Immature natural killer cell (primary cell): Measurements from ENCODE around the gene NLN. TPM values are rescaled to one million over a fixed set of nuclear protein-coding genes. Genes with fewer than 3 reads are reported as not detected.
"Not testable (repeated sequence)": the region's sequence is repeated elsewhere in the genome, so short reads cannot be mapped to it uniquely, and the experiment has no call there.

Source experiments
- DNase-seq, 3 donors: peaks; one replicate each; pipeline ENCODE4 v3.0.0; 2022; ENCODE audit warnings: mixed read lengths in 1 of 3
- H3K27ac Mint-ChIP-seq, 6 donors: one replicate each; pipeline ENCODE4 v1.8.0; 2020; ENCODE audit warnings: mixed read lengths in 6 of 6, mild to moderate bottlenecking in 5 of 6, inconsistent platforms in 4 of 6, moderate library complexity in 3 of 6
- H3K27me3 Mint-ChIP-seq, 3 donors: one replicate each; pipeline ENCODE4 v1.8.0; 2020 to 2021; ENCODE audit warnings: low read depth in 3 of 3, mild to moderate bottlenecking in 3 of 3, mixed read lengths in 3 of 3, moderate library complexity in 3 of 3, inconsistent platforms in 1 of 3
- H3K36me3 Mint-ChIP-seq, 3 donors: one replicate each; pipeline ENCODE4 v1.8.0; 2020; ENCODE audit warnings: mixed read lengths in 3 of 3, inconsistent platforms in 2 of 3, mild to moderate bottlenecking in 2 of 3
- H3K4me1 Mint-ChIP-seq, 2 donors: one replicate each; pipeline ENCODE4 v1.8.0; 2020; ENCODE audit warnings: inconsistent platforms in 2 of 2, mild to moderate bottlenecking in 2 of 2, mixed read lengths in 2 of 2, moderate library complexity in 1 of 2
- H3K4me3 Mint-ChIP-seq, 5 donors: one replicate each; pipeline ENCODE4 v1.8.0; 2020; ENCODE audit warnings: mild to moderate bottlenecking in 5 of 5, mixed read lengths in 5 of 5, inconsistent platforms in 3 of 5, moderate library complexity in 3 of 5
- H3K9me3 Mint-ChIP-seq, 6 donors: one replicate each; pipeline ENCODE4 v1.8.0; 2020; ENCODE audit warnings: mild to moderate bottlenecking in 6 of 6, mixed read lengths in 6 of 6, inconsistent platforms in 4 of 6, moderate library complexity in 3 of 6
- polyA plus RNA-seq, 3 donors: library from polyadenylated mRNA; unstranded; fragments of 300-500 nt; fragmentation: Illumina TruSeq; gene quantifications; one replicate each; pipeline ENCODE4 v1.2.3, GENCODE V29; 2021

The NLN gene
- polyA plus RNA-seq, 3 donors from 2014 or later = 0.76 to 1.2 (median 1.2) TPM

DNA sequence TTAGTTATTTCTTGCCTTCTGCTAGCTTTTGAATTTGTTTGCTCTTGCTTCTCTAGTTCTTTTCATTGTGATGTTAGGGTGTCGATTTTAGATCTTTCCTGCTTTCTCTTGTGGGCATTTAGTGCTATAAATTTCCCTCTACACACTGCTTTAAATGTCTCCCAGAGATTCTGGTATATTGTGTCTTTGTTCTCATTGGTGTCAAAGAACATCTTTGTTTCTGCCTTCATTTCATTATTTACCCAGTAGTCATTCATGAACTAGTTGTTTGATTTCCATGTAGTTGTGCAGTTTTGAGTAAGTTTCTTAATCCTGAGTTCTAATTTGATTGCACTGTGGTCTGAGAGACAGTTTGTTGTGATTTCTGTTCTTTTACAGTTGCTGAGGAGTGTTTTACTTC, 127.9 kb downstream of the NLN start:
- H3K27ac Mint-ChIP-seq, DNase-seq, H3K27me3 Mint-ChIP-seq, H3K9me3 Mint-ChIP-seq, H3K4me3 Mint-ChIP-seq, H3K36me3 Mint-ChIP-seq, H3K4me1 Mint-ChIP-seq: not testable (repeated sequence)

DNA sequence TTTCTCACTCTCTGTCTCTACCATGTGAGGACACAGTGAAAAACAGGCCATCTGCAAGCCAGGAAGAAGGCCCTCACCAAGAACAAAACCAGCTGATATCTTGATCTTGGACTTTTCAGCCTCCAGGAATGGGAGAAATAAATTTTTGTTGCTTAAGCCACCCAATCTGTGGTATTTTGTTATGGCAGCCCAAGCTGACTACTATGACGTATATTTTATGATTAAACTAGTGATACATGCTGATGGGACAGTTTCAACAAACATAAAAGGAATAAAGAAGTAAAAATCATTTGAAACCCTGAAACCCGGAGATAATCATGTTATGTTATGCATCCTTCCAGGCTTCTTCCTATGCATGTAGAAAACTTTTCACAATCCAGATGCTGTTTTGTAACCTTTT, 132.9 kb downstream of the NLN start:
- Mint-ChIP-seq H3K27me3 (peaks cover 8 to 13% (median 8%) of the 10 kb centered on the region in 3 donors), H3K36me3 (peaks cover 0 to 5% (median 0%) of the 10 kb centered on the region in 3 donors)

DNA sequence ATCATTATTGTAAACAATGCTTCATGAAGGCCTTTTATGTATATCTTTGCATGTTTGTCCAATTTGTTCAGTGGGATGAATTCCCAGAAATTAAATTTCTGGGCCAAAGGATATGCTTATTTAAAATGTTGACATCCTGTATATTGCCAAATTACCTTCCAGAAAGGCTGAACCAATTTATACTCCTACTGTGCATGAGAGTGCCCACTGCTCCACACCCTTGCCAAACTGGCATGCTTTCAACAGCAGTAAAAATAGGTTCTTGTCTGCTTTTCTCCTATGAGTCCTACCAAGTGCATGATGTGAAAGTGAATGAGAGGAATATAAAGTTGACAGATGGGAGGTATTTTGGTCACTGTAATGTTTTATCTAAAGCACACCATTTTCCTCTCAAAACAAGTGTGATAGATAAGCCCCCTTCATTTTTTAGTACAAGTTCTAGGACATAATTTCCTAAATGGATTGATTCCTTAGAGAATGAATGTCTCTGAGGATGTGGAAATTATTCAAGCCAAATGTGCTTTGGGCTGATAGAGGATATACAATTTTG, 133.8 kb downstream of the NLN start:
- no peak overlapping the region for H3K4me3 Mint-ChIP-seq
- H3K27me3 Mint-ChIP-seq = peaks cover 5 to 13% (median 8%) of the 10 kb centered on the region in 3 donors
- H3K36me3 Mint-ChIP-seq = peaks cover 0 to 5% (median 0%) of the 10 kb centered on the region in 3 donors
- peaks cover 0 to 2% (median 0%) of the 10 kb centered on the region in 6 donors for H3K9me3 Mint-ChIP-seq
- DNase-seq = no peak
- H3K27ac Mint-ChIP-seq = no peak overlapping the region
- H3K4me1 Mint-ChIP-seq = no peaks in the 10 kb centered on the region

More for the DNA sequence above, 132.9 kb downstream of the NLN start:
- Mint-ChIP-seq H3K4me1 (no peaks in the 10 kb centered on the region), H3K27ac (no peak overlapping the region), H3K9me3 (peaks cover 0 to 2% (median 0%) of the 10 kb centered on the region in 6 donors), H3K4me3 (no peak overlapping the region)
- DNase-seq = no peak

DNA sequence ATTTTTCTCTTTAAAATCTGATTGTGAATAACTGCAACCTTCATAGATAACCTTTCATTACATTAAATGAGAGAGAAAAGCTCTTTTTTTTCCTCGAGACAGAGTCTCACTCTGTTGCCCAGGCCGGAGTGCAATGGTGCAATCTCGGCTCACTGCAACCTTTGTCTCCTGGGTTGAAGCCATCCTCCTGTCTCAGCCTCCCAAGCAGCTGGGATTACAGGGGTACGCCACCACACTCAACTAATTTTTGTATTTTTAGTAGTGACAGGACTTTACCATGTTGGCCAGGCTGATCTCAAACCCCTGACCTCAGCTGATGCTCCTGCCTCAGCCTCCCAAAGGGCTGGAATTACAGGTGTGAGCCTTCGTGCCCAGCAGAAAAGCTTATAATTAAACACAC, 134.5 kb downstream of the NLN start:
- Mint-ChIP-seq H3K27me3 (peaks cover 5 to 16% (median 7%) of the 10 kb centered on the region in 3 donors), H3K4me3 (no peak overlapping the region), H3K27ac (no peak overlapping the region), H3K36me3 (peaks cover 0 to 2% (median 0%) of the 10 kb centered on the region in 3 donors), H3K9me3 (peaks cover 0 to under 1% (median 0%) of the 10 kb centered on the region in 6 donors), H3K4me1 (no peaks in the 10 kb centered on the region)
- DNase-seq = no peak

GRCh38 chr5:65858316-65858715, 136.3 kb downstream of the NLN start:
- Mint-ChIP-seq H3K27ac (no peak overlapping the region), H3K4me3 (no peak overlapping the region), H3K27me3 (peaks cover 6 to 14% (median 7%) of the 10 kb centered on the region in 3 donors), H3K9me3 (no peaks in the 10 kb centered on the region), H3K4me1 (peaks cover 0 to 3% of the 10 kb centered on the region in 2 donors), H3K36me3 (no peaks in the 10 kb centered on the region)
- DNase-seq = no peak

DNA sequence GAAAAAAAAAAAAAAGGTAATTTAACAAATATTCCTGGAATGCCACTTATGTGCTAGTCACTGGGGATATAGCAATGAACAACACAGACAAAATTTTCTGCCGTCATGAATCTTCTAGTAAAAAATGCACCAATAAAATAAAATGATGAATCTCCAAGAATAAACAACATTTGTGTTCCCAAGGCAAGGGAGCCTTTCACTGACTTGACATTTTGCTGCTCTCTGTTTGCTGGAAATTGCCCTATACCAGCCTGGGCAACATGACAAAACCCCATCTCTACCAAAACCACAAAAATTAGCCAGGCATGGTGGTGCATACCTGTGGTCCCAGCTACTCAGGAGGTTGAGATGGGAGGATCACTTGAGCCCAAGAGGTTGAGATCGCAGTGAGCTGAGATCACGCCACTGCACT, 139.8 kb downstream of the NLN start:
- Mint-ChIP-seq H3K4me3 (no peak overlapping the region), H3K4me1 (peaks cover 0 to 3% of the 10 kb centered on the region in 2 donors), H3K27me3 (peaks cover 5 to 7% (median 6%) of the 10 kb centered on the region in 3 donors)

DNA sequence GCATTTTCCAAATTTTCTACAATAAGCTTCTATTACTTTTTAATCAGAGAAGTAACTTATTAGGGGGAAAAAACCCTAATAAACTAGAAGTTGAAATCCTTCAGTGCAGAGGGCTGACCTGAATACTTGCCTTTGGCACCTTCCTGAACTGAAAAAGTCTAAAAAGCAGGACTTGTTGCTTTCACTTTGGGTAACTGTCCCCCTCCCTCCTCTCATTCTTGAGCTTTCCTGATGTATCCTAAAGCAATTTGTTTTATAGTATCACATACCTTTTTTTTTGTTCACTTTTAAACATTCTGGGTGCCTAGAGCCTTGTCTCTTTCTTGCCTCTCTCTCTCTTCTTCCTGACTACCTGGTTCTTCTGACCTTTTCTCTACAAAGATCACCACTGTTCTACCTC, 140.4 kb downstream of the NLN start:
- peaks cover 4% of the 10 kb centered on the region in 2 donors for H3K4me1 Mint-ChIP-seq
- no peak for DNase-seq
- H3K27me3 Mint-ChIP-seq = peaks cover 5 to 7% (median 6%) of the 10 kb centered on the region in 3 donors
- H3K27ac Mint-ChIP-seq = no peak overlapping the region
- no peaks in the 10 kb centered on the region for H3K9me3 Mint-ChIP-seq
- H3K4me3 Mint-ChIP-seq = no peak overlapping the region
- H3K36me3 Mint-ChIP-seq = no peaks in the 10 kb centered on the region

More for the DNA sequence above, 139.8 kb downstream of the NLN start:
- Mint-ChIP-seq H3K27ac (no peak overlapping the region), H3K36me3 (no peaks in the 10 kb centered on the region), H3K9me3 (no peaks in the 10 kb centered on the region)
- no peak for DNase-seq

DNA sequence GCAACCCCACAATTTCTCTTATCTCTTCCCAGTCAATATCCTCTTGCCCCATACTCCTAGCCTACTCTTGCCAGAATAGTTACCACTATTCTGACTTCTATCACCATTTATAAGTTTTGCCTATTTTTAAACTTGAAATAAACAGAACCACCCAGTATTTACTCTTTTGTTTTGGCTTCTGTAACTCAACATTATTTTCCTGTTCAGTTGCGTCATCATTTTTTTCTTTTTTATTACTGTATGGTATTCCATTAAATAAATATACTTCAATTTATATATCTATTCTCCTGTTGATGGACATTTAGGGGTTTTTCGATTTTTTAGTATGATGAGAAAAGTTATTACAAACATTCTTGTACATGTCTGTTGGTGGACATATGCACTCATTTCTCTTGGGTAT, 141.7 kb downstream of the NLN start:
- H3K27me3 Mint-ChIP-seq = peaks cover 5 to 6% (median 5%) of the 10 kb centered on the region in 3 donors
- no peak overlapping the region for H3K4me3 Mint-ChIP-seq
- peaks cover 4 to 7% of the 10 kb centered on the region in 2 donors for H3K4me1 Mint-ChIP-seq
- H3K36me3 Mint-ChIP-seq = no peaks in the 10 kb centered on the region
- H3K27ac Mint-ChIP-seq = no peak overlapping the region
- no peak for DNase-seq
- no peaks in the 10 kb centered on the region for H3K9me3 Mint-ChIP-seq

DNA sequence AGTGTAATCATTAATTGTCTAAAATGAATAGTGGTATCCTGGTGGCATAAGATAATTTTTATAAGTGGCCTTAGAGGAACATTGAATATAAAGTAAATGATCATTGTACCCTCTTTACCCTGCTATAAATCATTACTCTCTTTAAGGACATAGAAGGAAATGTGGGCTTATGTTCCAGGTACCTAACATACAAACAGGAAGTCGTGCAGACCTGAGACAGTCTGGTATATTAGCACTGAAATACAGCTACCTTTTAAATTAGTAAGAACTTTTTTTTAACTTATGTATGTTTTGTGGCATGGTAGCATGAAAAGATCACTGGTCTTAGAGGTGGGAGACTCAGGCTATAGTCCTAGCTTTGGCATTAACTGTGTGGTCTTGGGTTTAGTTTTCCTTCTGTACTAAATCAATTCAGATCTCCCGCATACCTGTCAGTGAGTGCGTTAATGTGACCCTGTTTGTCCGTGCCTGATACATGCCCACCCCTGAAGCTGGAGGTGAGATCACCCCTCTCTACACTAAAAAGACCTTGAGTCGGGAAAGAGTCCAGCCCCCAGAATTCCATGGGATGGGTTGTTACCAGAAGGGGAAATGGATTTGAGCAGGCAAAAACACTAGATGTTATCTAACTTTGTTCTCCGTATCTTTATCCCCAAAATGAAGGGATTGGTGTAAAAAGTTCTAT, 145.0 kb downstream of the NLN start:
- H3K27me3 Mint-ChIP-seq = peaks cover 0 to 6% (median 3%) of the 10 kb centered on the region in 3 donors
- no peaks in the 10 kb centered on the region for H3K9me3 Mint-ChIP-seq
- peaks cover 3 to 7% of the 10 kb centered on the region in 2 donors for H3K4me1 Mint-ChIP-seq
- no peaks in the 10 kb centered on the region for H3K36me3 Mint-ChIP-seq
- DNase-seq = no peak
- H3K27ac Mint-ChIP-seq = no peak overlapping the region
- no peak overlapping the region for H3K4me3 Mint-ChIP-seq

DNA sequence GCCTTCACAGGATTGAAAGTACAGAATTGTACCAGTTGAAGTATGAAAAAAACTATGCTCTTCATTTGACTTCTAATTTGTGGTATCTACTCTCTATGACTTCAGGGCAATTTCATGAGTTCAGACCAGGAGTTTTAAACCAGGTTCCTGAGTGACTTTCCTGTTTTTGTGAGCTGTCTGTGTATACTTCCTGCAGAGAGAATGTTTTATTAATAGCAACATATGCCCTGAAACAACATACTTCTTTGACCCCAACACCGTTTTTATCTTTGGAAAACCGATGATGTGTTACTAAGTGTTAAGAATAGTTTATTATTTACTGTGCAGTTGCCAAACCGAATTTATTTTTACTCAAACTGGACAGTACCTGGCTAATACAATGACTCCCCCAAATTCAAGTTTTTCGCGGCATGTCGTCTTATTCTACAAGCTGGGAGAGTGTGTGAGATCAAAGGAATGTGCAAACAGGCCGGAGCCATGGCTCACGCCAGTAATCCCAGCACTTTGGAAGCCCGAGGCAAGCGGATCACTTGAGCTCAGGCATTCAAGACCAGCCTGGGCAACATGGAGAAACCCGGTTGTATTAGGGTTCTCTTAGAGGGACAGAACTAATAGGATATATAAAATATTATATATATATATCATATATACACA, 145.7 kb downstream of the NLN start:
- Mint-ChIP-seq H3K4me3 (no peak overlapping the region), H3K27me3 (peaks cover 0 to 5% (median 3%) of the 10 kb centered on the region in 3 donors), H3K4me1 (peaks cover 2 to 7% of the 10 kb centered on the region in 2 donors), H3K27ac (no peak overlapping the region), H3K9me3 (no peaks in the 10 kb centered on the region), H3K36me3 (no peaks in the 10 kb centered on the region)
- DNase-seq = no peak

DNA sequence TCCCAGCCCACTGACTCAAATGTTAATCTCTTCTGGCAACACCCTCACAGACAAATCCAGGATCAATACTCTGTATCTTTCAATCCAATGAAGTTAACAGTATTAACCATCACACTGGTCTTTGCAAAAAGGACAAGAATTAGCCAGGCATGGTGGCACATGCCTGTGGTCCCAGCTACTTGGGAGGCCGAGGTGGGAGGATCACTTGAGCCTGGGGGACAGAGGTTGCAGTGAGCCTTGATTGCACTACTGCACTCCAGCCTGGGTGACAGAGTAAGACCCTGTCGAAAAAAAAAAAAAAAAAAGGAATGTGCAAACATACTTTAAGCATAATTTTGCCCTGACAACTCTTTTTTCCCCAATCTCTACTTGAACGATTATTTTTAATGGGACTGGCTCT, 146.5 kb downstream of the NLN start:
- H3K27me3 Mint-ChIP-seq = peaks cover 0 to 5% (median 3%) of the 10 kb centered on the region in 3 donors
- no peak for DNase-seq
- no peak overlapping the region for H3K4me3 Mint-ChIP-seq
- H3K4me1 Mint-ChIP-seq = peaks cover 2 to 7% of the 10 kb centered on the region in 2 donors
- H3K36me3 Mint-ChIP-seq = no peaks in the 10 kb centered on the region
- H3K9me3 Mint-ChIP-seq = no peaks in the 10 kb centered on the region
- no peak overlapping the region for H3K27ac Mint-ChIP-seq

DNA sequence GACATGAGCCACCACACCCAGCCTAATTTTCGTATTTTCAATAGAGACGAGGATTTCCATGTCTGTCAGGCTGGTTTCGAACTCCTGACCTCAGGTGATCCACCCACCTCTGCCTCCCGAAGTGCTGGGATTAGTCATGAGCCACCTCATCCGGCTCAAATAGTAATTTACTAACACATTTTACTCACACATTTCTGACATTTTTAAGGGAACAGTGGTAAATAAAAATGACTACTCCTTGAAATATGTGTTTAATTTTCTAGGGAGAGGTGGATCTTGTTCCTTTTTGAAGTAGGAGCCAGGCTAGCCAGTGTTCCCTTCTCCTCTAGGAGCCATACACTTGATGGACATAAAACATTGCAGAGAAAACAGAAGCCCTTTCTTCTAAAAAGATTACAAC, 149.2 kb downstream of the NLN start:
- Mint-ChIP-seq H3K27ac (no peak overlapping the region), H3K4me3 (no peak overlapping the region), H3K4me1 (peaks cover 2 to 7% of the 10 kb centered on the region in 2 donors), H3K36me3 (no peaks in the 10 kb centered on the region), H3K27me3 (peaks cover 0 to 2% (median 0%) of the 10 kb centered on the region in 3 donors), H3K9me3 (no peaks in the 10 kb centered on the region)
- no peak for DNase-seq

DNA sequence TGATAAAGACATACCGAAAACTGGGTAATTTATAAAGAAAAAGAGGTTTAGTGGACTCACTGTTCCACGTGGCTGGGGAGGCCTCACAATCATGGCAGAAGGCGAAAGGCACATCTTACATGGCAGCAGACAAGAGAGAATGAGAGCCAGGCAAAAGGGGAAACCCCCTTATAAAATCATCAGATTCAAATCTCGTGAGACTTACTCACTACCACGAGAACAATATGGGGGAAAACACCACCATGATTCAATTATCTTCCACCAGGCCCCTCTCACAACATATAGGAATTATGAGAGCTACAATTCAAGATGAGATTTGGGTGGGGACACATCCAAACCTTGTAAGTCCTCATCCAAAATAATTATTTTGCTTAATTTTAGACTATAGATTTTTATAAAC, 149.8 kb downstream of the NLN start:
- H3K9me3 Mint-ChIP-seq, H3K27ac Mint-ChIP-seq, DNase-seq, H3K36me3 Mint-ChIP-seq, H3K27me3 Mint-ChIP-seq, H3K4me3 Mint-ChIP-seq, H3K4me1 Mint-ChIP-seq: not testable (repeated sequence)

DNA sequence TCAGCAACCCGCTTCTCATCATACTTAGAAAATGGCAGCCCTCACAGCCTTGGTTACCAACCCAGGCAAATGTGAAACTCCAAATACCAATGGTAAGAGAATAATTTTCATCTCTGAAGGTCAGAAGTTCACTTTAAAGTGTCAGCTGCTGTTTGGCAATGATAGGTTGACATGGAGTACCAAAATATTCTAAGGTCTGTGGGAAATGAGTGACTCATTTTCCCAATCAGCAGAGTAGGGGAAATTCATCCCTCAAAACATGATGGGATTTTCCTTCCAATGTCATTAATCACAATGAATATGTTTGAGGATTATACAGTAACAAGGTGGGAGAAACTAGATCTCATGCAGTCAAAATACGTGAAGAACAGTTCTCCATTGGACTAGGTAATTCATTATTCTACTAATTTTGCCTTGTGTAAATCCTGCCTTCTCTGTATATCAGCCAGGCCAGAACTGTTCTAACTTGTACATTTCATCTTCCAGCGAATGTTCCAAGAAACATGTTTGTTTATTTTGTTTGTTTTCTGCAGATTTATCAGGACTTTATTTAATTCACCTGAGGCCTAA, 151.3 kb downstream of the NLN start:
- Mint-ChIP-seq H3K4me1 (no peaks in the 10 kb centered on the region), H3K27ac (no peak overlapping the region), H3K36me3 (no peaks in the 10 kb centered on the region), H3K4me3 (no peak overlapping the region), H3K27me3 (peaks cover 0 to 2% (median 0%) of the 10 kb centered on the region in 3 donors), H3K9me3 (no peaks in the 10 kb centered on the region)
- no peak for DNase-seq
